HEK293 (cell line): ENCODE measurements around the gene CUEDC1.

ENCODE experiments used
- CTCF ChIP-seq: fragments of 450-650 bp; formaldehyde crosslinking; IDR thresholded peaks from 2 replicates; pipeline ENCODE4 v1.5.1; 2016; ENCODE audit warnings: missing biosample characterization, missing genetic modification characterization
- KLF16 ChIP-seq: fragments of 450-650 bp; formaldehyde crosslinking; IDR thresholded peaks from 2 replicates; pipeline ENCODE4 v1.5.1; 2017; ENCODE audit warnings: missing biosample characterization, missing genetic modification characterization
- KLF8 ChIP-seq: fragments of 450-650 bp; formaldehyde crosslinking; IDR thresholded peaks from 2 replicates; pipeline ENCODE4 v1.5.1; 2016; ENCODE audit warnings: missing biosample characterization, missing genetic modification characterization
- PBX3 ChIP-seq: sonication (generic); formaldehyde crosslinking; IDR thresholded peaks from 2 replicates; pipeline ENCODE4 v1.8.1; 2022; ENCODE audit warnings: mild to moderate bottlenecking, moderate library complexity, missing genetic modification reagents
- PRDM10 ChIP-seq: fragments of 450-650 bp; formaldehyde crosslinking; IDR thresholded peaks from 2 replicates; pipeline ENCODE4 v1.5.1; 2016; ENCODE audit warnings: missing biosample characterization, missing genetic modification characterization
- PRDM6 ChIP-seq: fragments of 450-650 bp; formaldehyde crosslinking; IDR thresholded peaks from 2 replicates; pipeline ENCODE4 v1.5.1; 2017; ENCODE audit warnings: missing biosample characterization, missing genetic modification characterization
- YY2 ChIP-seq: fragments of 450-650 bp; formaldehyde crosslinking; IDR thresholded peaks from 2 replicates; pipeline ENCODE4 v1.5.1; 2016; ENCODE audit warnings: missing biosample characterization, missing genetic modification characterization
- ZBTB44 ChIP-seq: fragments of 450-650 bp; IDR thresholded peaks from 2 replicates; pipeline ENCODE4 v1.5.1; 2018; ENCODE audit warnings: missing biosample characterization, mild to moderate bottlenecking, missing genetic modification characterization
- ZBTB49 ChIP-seq: fragments of 450-650 bp; formaldehyde crosslinking; IDR thresholded peaks from 2 replicates; pipeline ENCODE4 v1.5.1; 2016; ENCODE audit warnings: missing biosample characterization, missing genetic modification characterization, low read depth
- ZFP69B ChIP-seq: fragments of 450-650 bp; formaldehyde crosslinking; IDR thresholded peaks from 2 replicates; pipeline ENCODE4 v1.5.1; 2016; ENCODE audit warnings: missing biosample characterization, missing genetic modification characterization
- ZNF114 ChIP-seq: fragments of 450-650 bp; formaldehyde crosslinking; IDR thresholded peaks from 2 replicates; pipeline ENCODE4 v1.5.0; 2017; ENCODE audit warnings: missing biosample characterization, missing genetic modification characterization
- ZNF169 ChIP-seq: fragments of 450-650 bp; formaldehyde crosslinking; IDR thresholded peaks from 2 replicates; pipeline ENCODE4 v1.5.1; 2016; ENCODE audit warnings: missing biosample characterization, missing genetic modification characterization
- ZNF366 ChIP-seq: fragments of 450-650 bp; formaldehyde crosslinking; conservative IDR thresholded peaks from 2 replicates; pipeline ENCODE4 v1.5.1; 2016; ENCODE audit warnings: missing biosample characterization, missing genetic modification characterization
- ZNF416 ChIP-seq: fragments of 450-650 bp; formaldehyde crosslinking; IDR thresholded peaks from 2 replicates; pipeline ENCODE4 v1.5.1; 2016; ENCODE audit warnings: missing biosample characterization, missing genetic modification characterization
- ZNF48 ChIP-seq: fragments of 450-650 bp; formaldehyde crosslinking; IDR thresholded peaks from 2 replicates; pipeline ENCODE4 v1.5.1; 2016; ENCODE audit warnings: missing biosample characterization, missing genetic modification characterization
- ZNF521 ChIP-seq: fragments of 450-650 bp; formaldehyde crosslinking; IDR thresholded peaks from 2 replicates; pipeline ENCODE4 v1.5.1; 2017; ENCODE audit warnings: missing biosample characterization, mild to moderate bottlenecking, missing genetic modification characterization
- ZNF580 ChIP-seq: fragments of 450-650 bp; formaldehyde crosslinking; IDR thresholded peaks from 2 replicates; pipeline ENCODE4 v1.5.1; 2016; ENCODE audit warnings: missing biosample characterization, missing genetic modification characterization
- ZNF624 ChIP-seq: fragments of 450-650 bp; formaldehyde crosslinking; IDR thresholded peaks from 2 replicates; pipeline ENCODE4 v1.5.1; 2017; ENCODE audit warnings: missing biosample characterization, missing genetic modification characterization
- ZNF654 ChIP-seq: fragments of 450-650 bp; formaldehyde crosslinking; IDR thresholded peaks from 2 replicates; pipeline ENCODE4 v1.5.1; 2016; ENCODE audit warnings: low read depth, missing biosample characterization, missing genetic modification characterization
- ZNF677 ChIP-seq: fragments of 450-650 bp; IDR thresholded peaks from 2 replicates; pipeline ENCODE4 v1.5.0; 2018; ENCODE audit warnings: missing biosample characterization, mild to moderate bottlenecking, missing genetic modification characterization, moderate library complexity
- ZNF692 ChIP-seq: fragments of 450-650 bp; formaldehyde crosslinking; IDR thresholded peaks from 2 replicates; pipeline ENCODE4 v1.5.1; 2016; ENCODE audit warnings: missing biosample characterization, missing genetic modification characterization
- ZNF777 ChIP-seq: fragments of 450-650 bp; formaldehyde crosslinking; IDR thresholded peaks from 2 replicates; pipeline ENCODE4 v1.5.1; 2017; ENCODE audit warnings: missing biosample characterization, missing genetic modification characterization, borderline replicate concordance
- ZNF785 ChIP-seq: fragments of 450-650 bp; formaldehyde crosslinking; IDR thresholded peaks from 2 replicates; pipeline ENCODE4 v1.5.1; 2016; ENCODE audit warnings: missing biosample characterization, missing genetic modification characterization
- ZSCAN30 ChIP-seq: fragments of 450-650 bp; IDR thresholded peaks from 2 replicates; pipeline ENCODE4 v1.5.1; 2018; ENCODE audit warnings: missing biosample characterization, mild to moderate bottlenecking, missing genetic modification characterization, moderate library complexity
- ZSCAN4 ChIP-seq: fragments of 450-650 bp; formaldehyde crosslinking; IDR thresholded peaks from 2 replicates; pipeline ENCODE4 v1.5.1; 2017; ENCODE audit warnings: missing biosample characterization, missing genetic modification characterization

CUEDC1 gene

GRCh38 chr17:57985675-57985974 is 30.4 kb upstream of the CUEDC1 start (continued):
- TF ChIP-seq PRDM6 (tag by site-specific recombination), result peak; percentile 92
- TF ChIP-seq ZNF785 (tag by site-specific recombination), result no peak
- TF ChIP-seq ZNF521, result no peak
- no peak for TF ChIP-seq PBX3 (CRISPR knock-in tag)
- TF ChIP-seq ZNF777 (tag by site-specific recombination), result no peak
- TF ChIP-seq CTCF (tag by site-specific recombination), result no peak
- TF ChIP-seq ZFP69B, result no peak
- peak; percentile 5; the same call in 1 of the 2 replicates for TF ChIP-seq ZNF654 (tag by site-specific recombination)
- no peak for TF ChIP-seq YY2 (tag by site-specific recombination)
- no peak for TF ChIP-seq ZNF416
- TF ChIP-seq ZNF677, result no peak
- no peak for TF ChIP-seq KLF8 (tag by site-specific recombination)
- TF ChIP-seq ZBTB49 (tag by site-specific recombination), result no peak
- TF ChIP-seq ZNF624 (tag by site-specific recombination), result no peak
- TF ChIP-seq KLF16 (tag by site-specific recombination), result no peak
- TF ChIP-seq ZNF48, result no peak
- peak; percentile 51; the same call in 1 of the 2 replicates for TF ChIP-seq ZNF580 (tag by site-specific recombination)
- TF ChIP-seq ZNF114 (tag by site-specific recombination), result no peak
- TF ChIP-seq ZNF366 (tag by site-specific recombination), result peak; percentile 78
- peak; percentile 51; the same call in 1 of the 2 replicates for TF ChIP-seq ZSCAN30 (tag by site-specific recombination)
- TF ChIP-seq ZNF169 (tag by site-specific recombination), result no peak
- TF ChIP-seq PRDM10, result peak; percentile 64; the same call in 1 of the 2 replicates
- peak; percentile 33; the same call in 1 of the 2 replicates for TF ChIP-seq ZNF692 (tag by site-specific recombination)
- no peak for TF ChIP-seq ZSCAN4 (tag by site-specific recombination)
- peak; percentile 9; the same call in 1 of the 2 replicates for TF ChIP-seq ZBTB44 (tag by site-specific recombination)
